OCI-LY7 (cell line): ENCODE data around the gene NCKAP5. TPM values are rescaled to one million over a fixed set of nuclear protein-coding genes. Genes with fewer than 3 reads are reported as not detected.

Experiments
- BruUV-seq: library from RNA; stranded (reverse); fragments of 400-500 nt; replicated peaks from 2 replicates; lab custom pipeline; 2021; lab: Mats Ljungman, UMichigan
- CTCF ChIA-PET: fragments of 300-600 bp; sonication (Branson Sonifier 250); formaldehyde crosslinking; loops from one replicate; lab custom pipeline; 2022; ENCODE audit warnings: antibody characterized with exemption; ENCODE audit not compliant: unreplicated experiment; lab: Charles Lee
- POLR2A ChIA-PET: fragments of 300-600 bp; sonication (Branson Sonifier 250); formaldehyde crosslinking; loops from one replicate; lab custom pipeline; 2022; ENCODE audit warnings: antibody characterized with exemption; lab: Charles Lee
- DNase-seq: peaks from one replicate; pipeline ENCODE4 v3.0.0-alpha.2; 2015; ENCODE audit warnings: low spot score
- H2AFZ ChIP-seq: fragments of 200-600 bp; sonication (generic), shearing (Covaris generic); 2 replicates; pipeline ENCODE4 v1.6.1; 2014; ENCODE audit warnings: mild to moderate bottlenecking, antibody characterized with exemption, low read length, moderate library complexity
- H3K27ac ChIP-seq: fragments of 200-600 bp; sonication (generic); 2 replicates; pipeline ENCODE4 v1.5.1; 2014; ENCODE audit warnings: mixed run types, low read depth, mild to moderate bottlenecking, moderate library complexity, low read length, inconsistent platforms; ENCODE audit not compliant: poor library complexity, severe bottlenecking
- H3K36me3 ChIP-seq: fragments of 200-600 bp; sonication (generic); 2 replicates; pipeline ENCODE4 v1.6.1; 2014; ENCODE audit warnings: mild to moderate bottlenecking, antibody characterized with exemption, low read length, moderate library complexity, mixed read lengths; ENCODE audit not compliant: insufficient read depth
- H3K4me1 ChIP-seq: fragments of 200-600 bp; sonication (generic); 2 replicates; pipeline ENCODE4 v1.5.1; 2014; ENCODE audit warnings: mild to moderate bottlenecking, low read length; ENCODE audit not compliant: insufficient read depth, poor library complexity, severe bottlenecking
- H3K4me2 ChIP-seq: fragments of 200-600 bp; sonication (generic); 2 replicates; pipeline ENCODE4 v1.6.1; 2014; ENCODE audit warnings: mild to moderate bottlenecking, low read length
- H3K4me3 ChIP-seq: fragments of 200-600 bp; sonication (generic); 2 replicates; pipeline ENCODE4 v1.5.1; 2014; ENCODE audit warnings: mild to moderate bottlenecking, low read depth, low read length; ENCODE audit not compliant: poor library complexity, severe bottlenecking
- H3K79me2 ChIP-seq: fragments of 200-600 bp; sonication (generic); 2 replicates; pipeline ENCODE4 v1.6.1; 2016; ENCODE audit warnings: low read depth, mild to moderate bottlenecking, low read length, moderate library complexity, mixed read lengths; ENCODE audit not compliant: insufficient read depth
- H3K9me2 ChIP-seq: fragments of 200-600 bp; sonication (generic); 2 replicates; pipeline ENCODE4 v1.6.1; 2016; ENCODE audit warnings: mild to moderate bottlenecking, low read length, mixed read lengths; ENCODE audit not compliant: insufficient read depth
- H3K9me3 ChIP-seq: fragments of 200-600 bp; sonication (generic); 2 replicates; pipeline ENCODE4 v1.6.1; 2014; ENCODE audit warnings: mild to moderate bottlenecking, mixed run types, low read length, mixed read lengths
- H4K20me1 ChIP-seq: fragments of 200-600 bp; sonication (generic); 2 replicates; pipeline ENCODE4 v1.6.1; 2014; ENCODE audit warnings: mild to moderate bottlenecking, antibody characterized with exemption, low read length, moderate library complexity, mixed read lengths; ENCODE audit not compliant: insufficient read depth
- EZH2phosphoT487 ChIP-seq: fragments of 200-600 bp; sonication (generic); IDR thresholded peaks from 2 replicates; pipeline ENCODE4 v1.6.1; 2018; ENCODE audit warnings: low read depth, borderline replicate concordance, mild to moderate bottlenecking, mixed run types, antibody characterized with exemption, low read length, moderate library complexity, mixed read lengths
- intact Hi-C: fragments of 100-400 bp; cut with micrococcal nuclease; formaldehyde crosslinking; loops from one replicate; pipeline ENCODE4 v1.10.0; 2022; ENCODE audit not compliant: unreplicated experiment
- total RNA-seq, 2 experiments: library from RNA; depleted of rRNA in 1 of 2; stranded (reverse); fragments of >200 nt in 1 of 2; shearing (Covaris generic) in 1 of 2; gene quantifications; 2 replicates each; pipeline ENCODE4 v1.2.3, GENCODE V29; 2014 to 2022
- TF ChIP-seq, protein P1 (sequence below): fragments of 200-600 bp; sonication (generic); conservative IDR thresholded peaks from 2 replicates; pipeline ENCODE4 v1.5.1; 2014; ENCODE audit warnings: mild to moderate bottlenecking, antibody characterized with exemption, low read length, moderate library complexity, mixed read lengths

Gene NCKAP5
- total RNA-seq, 2 experiments from 2014 or later: not detected

DNA sequence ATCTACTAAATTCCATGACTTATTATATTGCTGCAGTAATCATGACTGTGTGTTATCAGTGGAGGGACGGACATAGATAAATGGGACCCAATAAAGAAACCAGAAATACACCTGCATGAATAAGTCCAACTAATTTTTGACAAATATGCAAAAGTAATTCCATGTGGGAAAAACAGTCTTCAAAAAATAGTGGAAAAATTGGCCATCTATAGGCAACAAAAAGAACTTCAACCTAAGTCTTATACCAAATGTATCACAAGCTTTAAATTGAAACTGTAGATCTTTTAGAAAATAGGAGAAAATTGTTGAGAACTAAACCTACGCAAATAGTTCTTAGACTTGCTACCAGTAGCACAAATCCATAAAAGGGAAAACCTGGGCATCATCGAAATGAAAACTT, 376.2 kb downstream of the NCKAP5 start:
- Histone ChIP-seq H3K79me2 (no peaks in the 10 kb centered on the region), H3K36me3 (no peaks in the 10 kb centered on the region), H2AFZ (no peak overlapping the region), H3K4me1 (no peaks in the 10 kb centered on the region), H3K4me2 (no peak overlapping the region), H3K27ac (no peak overlapping the region), H3K9me3 (no peaks in the 10 kb centered on the region), H3K4me3 (no peak overlapping the region), H4K20me1 (no peaks in the 10 kb centered on the region), H3K9me2 (no peaks in the 10 kb centered on the region)
- BruUV-seq: no TSS peak
- ChIA-PET CTCF (no interaction called here), POLR2A (no interaction called here)
- intact Hi-C loops: no loop called here
- TF ChIP-seq, protein P1, sequence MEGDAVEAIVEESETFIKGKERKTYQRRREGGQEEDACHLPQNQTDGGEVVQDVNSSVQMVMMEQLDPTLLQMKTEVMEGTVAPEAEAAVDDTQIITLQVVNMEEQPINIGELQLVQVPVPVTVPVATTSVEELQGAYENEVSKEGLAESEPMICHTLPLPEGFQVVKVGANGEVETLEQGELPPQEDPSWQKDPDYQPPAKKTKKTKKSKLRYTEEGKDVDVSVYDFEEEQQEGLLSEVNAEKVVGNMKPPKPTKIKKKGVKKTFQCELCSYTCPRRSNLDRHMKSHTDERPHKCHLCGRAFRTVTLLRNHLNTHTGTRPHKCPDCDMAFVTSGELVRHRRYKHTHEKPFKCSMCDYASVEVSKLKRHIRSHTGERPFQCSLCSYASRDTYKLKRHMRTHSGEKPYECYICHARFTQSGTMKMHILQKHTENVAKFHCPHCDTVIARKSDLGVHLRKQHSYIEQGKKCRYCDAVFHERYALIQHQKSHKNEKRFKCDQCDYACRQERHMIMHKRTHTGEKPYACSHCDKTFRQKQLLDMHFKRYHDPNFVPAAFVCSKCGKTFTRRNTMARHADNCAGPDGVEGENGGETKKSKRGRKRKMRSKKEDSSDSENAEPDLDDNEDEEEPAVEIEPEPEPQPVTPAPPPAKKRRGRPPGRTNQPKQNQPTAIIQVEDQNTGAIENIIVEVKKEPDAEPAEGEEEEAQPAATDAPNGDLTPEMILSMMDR: no peak
- TF ChIP-seq EZH2phosphoT487: no peak
- no peak for DNase-seq

DNA sequence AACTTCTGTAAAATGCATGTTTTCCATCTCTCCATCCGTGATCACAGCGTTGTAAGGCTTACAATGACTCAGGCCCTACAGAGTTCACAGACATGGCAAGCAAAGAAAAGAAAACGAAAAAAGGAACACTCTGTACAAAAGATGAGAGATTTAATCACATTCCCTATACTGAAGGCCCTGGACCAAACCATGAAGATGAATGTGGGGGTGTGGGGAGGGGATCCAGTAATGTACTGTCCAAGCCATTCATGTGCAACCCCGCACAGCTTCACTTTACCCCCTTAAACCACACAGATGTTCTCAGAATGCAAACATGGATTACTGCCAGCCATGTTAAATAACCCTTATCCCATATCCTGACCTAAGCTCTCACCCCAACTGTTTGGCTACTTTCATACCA, 391.1 kb downstream of the NCKAP5 start:
- no peak overlapping the region for H3K27ac ChIP-seq
- no peaks in the 10 kb centered on the region for H3K9me3 ChIP-seq
- ChIA-PET CTCF (no interaction called here), POLR2A (interaction anchor here (0.7 kb wide), 1 partner anchor 9 kb away, joined by 3 read pairs; no protein-coding TSS in a partner anchor)
- intact Hi-C loops: loop anchor here (10.0 kb wide), 1 partner anchor 462 kb away; no protein-coding TSS in a partner anchor
- TF ChIP-seq, protein P1: no peak
- no peak for TF ChIP-seq EZH2phosphoT487
- H2AFZ ChIP-seq: no peak overlapping the region
- H3K79me2 ChIP-seq: no peaks in the 10 kb centered on the region
- no peak overlapping the region for H3K4me3 ChIP-seq
- no peaks in the 10 kb centered on the region for H4K20me1 ChIP-seq
- H3K4me2 ChIP-seq: no peak overlapping the region
- no peaks in the 10 kb centered on the region for H3K36me3 ChIP-seq
- no TSS peak for BruUV-seq
- H3K9me2 ChIP-seq: no peaks in the 10 kb centered on the region
- no peak for DNase-seq
- no peaks in the 10 kb centered on the region for H3K4me1 ChIP-seq

DNA sequence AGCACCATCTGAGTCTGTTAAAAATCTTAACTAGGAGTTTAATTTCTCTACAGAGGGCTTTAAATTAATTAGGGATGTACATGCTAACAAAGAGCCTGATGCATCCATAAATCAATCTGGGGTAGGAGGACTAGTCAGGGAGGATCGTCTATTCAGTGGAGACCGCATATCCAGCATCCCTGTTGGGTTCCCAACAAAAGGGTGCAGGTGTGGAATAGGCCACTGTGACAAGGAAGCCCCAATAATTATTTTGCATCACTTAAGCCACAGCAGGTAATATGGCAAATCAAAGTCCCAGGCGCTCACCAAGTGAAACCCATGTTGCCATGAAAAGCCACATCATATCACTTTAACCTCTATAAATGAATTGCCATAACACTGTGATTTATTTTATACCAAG, 392.3 kb downstream of the NCKAP5 start:
- DNase-seq: no peak
- no peak overlapping the region for H3K4me3 ChIP-seq
- CTCF ChIA-PET: no interaction called here
- no peaks in the 10 kb centered on the region for H3K4me1 ChIP-seq
- H3K9me2 ChIP-seq: no peaks in the 10 kb centered on the region
- H3K9me3 ChIP-seq: no peaks in the 10 kb centered on the region
- intact Hi-C loops: loop anchor here (10.0 kb wide), 1 partner anchor 461 kb away; no protein-coding TSS in a partner anchor
- H3K79me2 ChIP-seq: no peaks in the 10 kb centered on the region
- POLR2A ChIA-PET: no interaction called here
- no TSS peak for BruUV-seq
- no peak overlapping the region for H2AFZ ChIP-seq
- H3K36me3 ChIP-seq: no peaks in the 10 kb centered on the region
- H4K20me1 ChIP-seq: no peaks in the 10 kb centered on the region
- no peak overlapping the region for H3K4me2 ChIP-seq
- H3K27ac ChIP-seq: no peak overlapping the region
- no peak for TF ChIP-seq EZH2phosphoT487
- TF ChIP-seq, protein P1: no peak
